GM12874 (cell line): ENCODE measurements around the gene GJC2.

Source experiments
- TF ChIP-seq, protein P1 (sequence below): IDR thresholded peaks from 2 replicates; pipeline ENCODE4 v1.5.1; 2011; ENCODE audit warnings: low read depth, mild to moderate bottlenecking, control low read depth, low read length, moderate library complexity; ENCODE audit not compliant: insufficient read depth

GJC2 gene

DNA sequence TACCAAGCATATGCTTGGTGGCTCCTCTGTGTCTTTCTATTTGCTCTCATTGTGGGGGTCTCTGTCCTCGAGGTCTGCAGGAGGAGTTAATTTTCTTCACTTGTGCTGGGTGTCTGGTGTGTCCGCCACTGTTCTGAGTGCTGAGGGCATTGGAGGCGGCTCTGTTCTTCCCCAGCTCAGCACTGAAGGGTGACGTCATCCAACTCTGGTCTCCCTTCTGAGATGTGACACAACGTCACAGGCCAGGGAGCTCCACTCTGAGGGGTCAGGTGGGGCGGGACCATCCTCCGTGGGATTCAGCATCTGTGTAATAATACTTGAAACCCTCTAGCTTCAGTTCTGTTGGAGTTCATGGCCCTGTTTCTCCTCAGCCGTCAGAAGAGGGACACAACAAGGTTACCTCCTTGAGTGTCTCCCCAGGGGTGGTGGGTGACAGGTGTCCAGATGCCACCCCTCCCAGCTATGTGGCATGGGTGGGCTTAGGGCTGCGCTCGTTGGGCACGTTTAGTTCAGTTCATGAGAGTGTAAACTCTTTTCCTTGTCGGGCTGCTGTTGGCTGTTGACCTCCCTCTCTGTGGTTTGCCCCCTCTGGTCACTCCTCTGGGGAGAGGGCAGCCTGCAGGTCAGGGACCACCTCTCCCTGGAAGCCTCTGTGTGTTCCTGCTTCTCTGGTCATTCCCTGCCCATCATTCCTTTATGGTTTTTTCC lies 19.0 kb downstream of the GJC2 start:
- TF ChIP-seq, protein P1, sequence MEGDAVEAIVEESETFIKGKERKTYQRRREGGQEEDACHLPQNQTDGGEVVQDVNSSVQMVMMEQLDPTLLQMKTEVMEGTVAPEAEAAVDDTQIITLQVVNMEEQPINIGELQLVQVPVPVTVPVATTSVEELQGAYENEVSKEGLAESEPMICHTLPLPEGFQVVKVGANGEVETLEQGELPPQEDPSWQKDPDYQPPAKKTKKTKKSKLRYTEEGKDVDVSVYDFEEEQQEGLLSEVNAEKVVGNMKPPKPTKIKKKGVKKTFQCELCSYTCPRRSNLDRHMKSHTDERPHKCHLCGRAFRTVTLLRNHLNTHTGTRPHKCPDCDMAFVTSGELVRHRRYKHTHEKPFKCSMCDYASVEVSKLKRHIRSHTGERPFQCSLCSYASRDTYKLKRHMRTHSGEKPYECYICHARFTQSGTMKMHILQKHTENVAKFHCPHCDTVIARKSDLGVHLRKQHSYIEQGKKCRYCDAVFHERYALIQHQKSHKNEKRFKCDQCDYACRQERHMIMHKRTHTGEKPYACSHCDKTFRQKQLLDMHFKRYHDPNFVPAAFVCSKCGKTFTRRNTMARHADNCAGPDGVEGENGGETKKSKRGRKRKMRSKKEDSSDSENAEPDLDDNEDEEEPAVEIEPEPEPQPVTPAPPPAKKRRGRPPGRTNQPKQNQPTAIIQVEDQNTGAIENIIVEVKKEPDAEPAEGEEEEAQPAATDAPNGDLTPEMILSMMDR: no peak

DNA sequence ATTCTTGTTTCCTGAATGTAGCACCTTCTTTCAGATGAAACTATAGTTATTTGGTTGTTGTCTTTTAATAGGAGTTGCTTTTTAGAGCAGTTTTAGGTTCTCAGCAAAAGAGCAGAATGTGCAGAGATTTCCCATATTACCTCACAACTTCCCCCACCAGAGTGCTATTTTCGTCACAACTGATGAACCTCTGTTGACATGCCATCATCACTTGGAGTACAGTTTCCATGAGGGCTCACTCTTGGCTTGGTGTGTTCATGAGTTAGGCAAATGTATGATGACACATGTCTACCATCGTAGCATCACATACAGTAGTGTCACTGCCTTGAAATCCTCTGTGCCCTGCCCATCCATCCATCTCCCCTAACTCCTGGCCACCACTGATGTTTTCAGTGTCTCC lies 19.6 kb downstream of the GJC2 start:
- TF ChIP-seq, protein P1: no peak

DNA sequence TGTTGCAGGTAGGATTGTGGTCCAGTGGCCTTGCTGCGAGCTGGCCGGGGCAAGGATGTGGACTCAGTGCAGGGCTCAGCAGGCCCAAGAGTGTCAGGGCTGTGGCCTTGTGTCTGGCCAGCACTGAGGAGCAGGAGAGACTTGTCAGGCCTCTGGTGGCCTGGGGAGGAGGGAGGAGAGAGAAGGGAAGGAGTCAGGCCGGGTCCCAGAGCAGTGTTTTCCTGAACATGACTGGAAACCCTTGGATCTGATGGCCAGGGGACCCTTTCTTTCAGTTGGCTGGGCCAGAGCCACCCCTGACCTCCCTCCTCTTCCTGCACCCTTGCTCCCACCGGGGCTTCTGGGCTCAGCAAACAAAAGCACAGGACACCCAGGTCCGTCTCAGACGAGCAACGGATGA lies 20.9 kb downstream of the GJC2 start:
- TF ChIP-seq, protein P1: no peak

DNA sequence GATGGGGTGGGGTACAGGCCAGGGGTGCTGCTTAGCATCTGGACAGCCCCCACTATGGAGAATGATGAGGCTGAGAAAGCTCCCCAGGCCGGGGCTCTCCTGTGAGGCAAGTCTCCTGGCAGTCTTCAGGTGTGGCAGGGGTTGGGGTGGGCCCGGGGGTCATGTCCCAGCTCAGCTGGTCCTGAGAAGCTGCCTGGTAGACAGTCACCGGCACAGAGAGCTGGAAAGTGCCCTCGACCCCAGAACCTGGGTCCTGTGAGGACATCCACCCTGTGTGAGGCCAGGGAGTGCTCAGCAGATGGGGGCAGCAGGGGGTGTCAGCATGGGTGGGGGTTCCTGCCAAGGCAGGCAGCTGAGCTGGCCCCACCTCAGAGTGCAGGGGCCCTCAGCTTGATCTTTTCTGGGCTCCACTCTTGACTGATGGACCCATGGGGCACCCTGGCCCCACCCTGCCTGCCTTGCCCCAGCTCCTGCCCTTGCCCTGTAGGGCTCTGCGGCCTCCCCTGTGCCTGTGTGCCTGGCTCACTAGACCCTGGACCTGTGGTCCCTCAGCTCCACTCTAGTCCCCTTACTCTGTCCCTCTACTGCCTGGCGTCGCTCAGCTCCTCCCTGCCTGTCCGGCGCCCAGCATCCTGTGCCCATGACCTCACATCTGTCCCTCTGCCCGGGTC lies 21.6 kb downstream of the GJC2 start:
- TF ChIP-seq, protein P1: no peak

DNA sequence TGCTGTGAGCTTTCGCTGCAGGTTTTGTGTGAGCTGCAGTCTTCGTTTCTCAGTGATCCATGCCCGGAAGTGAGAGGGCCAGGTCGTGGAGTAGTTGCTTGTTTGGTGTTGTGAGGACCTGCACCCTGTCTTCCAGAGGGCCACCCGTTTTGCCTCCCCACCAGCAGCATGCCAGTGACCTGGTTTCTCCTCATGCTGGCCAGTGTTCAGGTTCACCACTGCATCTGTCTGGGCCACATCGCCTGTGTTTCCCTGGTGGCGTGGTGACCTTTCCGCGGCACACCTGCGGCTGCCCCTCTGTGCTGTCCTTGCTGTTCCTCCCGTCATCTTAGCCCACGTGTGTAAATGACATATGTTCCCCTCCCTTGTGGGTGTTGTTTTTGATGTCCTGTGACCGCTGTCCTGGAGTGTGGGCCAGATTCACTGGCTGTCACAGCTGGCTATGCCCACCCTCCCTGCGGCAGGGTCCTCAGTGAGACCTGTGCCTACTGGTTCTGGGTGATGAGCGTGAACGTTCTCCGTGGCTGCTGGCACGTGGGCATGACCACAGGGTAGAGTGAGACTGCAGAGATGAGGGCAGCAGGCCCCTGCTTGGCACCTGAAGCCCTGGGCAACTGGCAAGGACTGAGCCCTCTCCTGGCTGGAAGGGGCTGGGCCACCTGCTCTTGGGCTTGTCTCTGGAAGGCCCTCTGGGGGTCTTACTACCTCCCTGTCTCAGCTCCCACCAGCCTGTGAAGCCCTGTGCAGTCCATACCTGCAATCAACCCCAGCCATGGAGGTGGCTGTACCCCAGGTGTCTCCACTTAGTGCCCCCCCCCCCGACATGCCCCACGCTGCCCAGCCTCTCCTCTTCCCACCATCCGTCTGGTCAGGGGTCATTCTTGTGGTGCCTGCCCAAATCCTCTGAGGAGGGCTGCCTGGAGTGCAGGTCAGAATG lies 23.1 kb downstream of the GJC2 start:
- TF ChIP-seq, protein P1: no peak

DNA sequence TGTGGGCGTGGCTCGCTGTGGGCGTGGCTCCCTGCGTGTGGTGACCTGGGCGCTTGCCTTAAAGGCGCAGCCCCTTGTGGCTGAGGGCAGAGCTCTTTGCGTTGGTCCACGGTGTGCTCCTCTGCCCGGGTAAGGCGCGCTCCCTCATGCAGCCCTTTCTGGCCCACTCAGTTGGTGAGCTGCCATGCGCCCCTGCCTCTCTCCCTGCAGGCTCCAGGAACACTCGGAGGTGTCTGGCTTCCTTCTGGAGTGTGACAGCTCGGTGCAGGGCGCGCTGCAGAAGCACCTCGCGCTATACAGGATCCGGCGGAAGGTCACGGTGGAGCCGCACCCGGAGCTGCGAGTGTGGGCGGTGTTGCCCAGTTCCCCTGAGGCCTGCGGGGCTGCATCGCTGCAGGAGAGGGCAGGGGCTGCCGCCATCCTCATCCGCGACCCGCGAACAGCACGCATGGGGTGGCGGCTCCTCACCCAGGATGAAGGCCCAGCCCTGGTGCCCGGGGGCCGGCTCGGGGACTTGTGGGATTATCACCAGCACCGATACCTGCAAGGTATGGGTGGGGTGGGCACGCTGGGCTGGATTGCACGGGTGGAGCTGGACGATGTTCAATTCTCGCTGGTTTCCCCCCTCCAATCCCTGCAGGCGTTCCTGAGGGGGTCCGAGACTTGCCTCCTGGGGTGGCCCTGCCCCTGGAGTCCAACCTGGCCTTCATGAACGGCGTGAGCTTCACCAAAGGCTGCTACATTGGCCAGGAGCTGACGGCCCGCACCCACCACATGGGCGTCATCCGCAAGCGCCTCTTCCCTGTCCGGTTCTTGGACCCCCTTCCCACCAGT lies 25.0 kb downstream of the GJC2 start:
- TF ChIP-seq, protein P1: no peak
